HFFc6 (cell line): ENCODE data around the gene ACSS3. TPM values are rescaled to one million over a fixed set of nuclear protein-coding genes. Genes with fewer than 3 reads are reported as not detected.
A peak's percentile ranks its signal among the peaks of the same experiment; 100 is the strongest.

ENCODE experiments used
- DNase-seq: peaks from one replicate; pipeline ENCODE4 v3.0.0-alpha.2; 2018
- H3K27ac Mint-ChIP-seq: 2 replicates; pipeline ENCODE4 v1.8.0; 2020; ENCODE audit warnings: mild to moderate bottlenecking, mixed read lengths
- H3K27me3 Mint-ChIP-seq: 2 replicates; pipeline ENCODE4 v1.8.0; 2021; ENCODE audit warnings: mild to moderate bottlenecking, moderate library complexity, mixed read lengths; ENCODE audit not compliant: insufficient read depth
- H3K36me3 Mint-ChIP-seq: 2 replicates; pipeline ENCODE4 v1.8.0; 2021; ENCODE audit warnings: low read depth, mixed read lengths
- H3K4me1 Mint-ChIP-seq: 2 replicates; pipeline ENCODE4 v1.8.0; 2020; ENCODE audit warnings: low read depth, mixed read lengths
- H3K4me3 Mint-ChIP-seq: 2 replicates; pipeline ENCODE4 v1.8.0; 2020; ENCODE audit warnings: mild to moderate bottlenecking, moderate library complexity, mixed read lengths
- H3K9me3 Mint-ChIP-seq: 2 replicates; pipeline ENCODE4 v1.8.0; 2020; ENCODE audit warnings: mild to moderate bottlenecking, mixed read lengths
- total RNA-seq, 6 experiments: library from RNA; stranded (reverse); fragmentation: NEBNext Ultra II Directional; extraction: Animal tissue kit (Norgen Biotek cat#: 25700); gene quantifications; 2 replicates in 1 of 6; 3 replicates in 5 of 6; pipeline ENCODE4 v1.2.3, GENCODE V29; 2021
- TF ChIP-seq, protein P1 (sequence below): fragments of 200-600 bp; sonication (generic); IDR thresholded peaks from 2 replicates; pipeline ENCODE4 v1.5.0; 2021; ENCODE audit warnings: antibody characterized with exemption, mild to moderate bottlenecking

The ACSS3 gene
- total RNA-seq, 6 experiments from 2014 or later, result 0.66 to 1.1 (median 0.91) TPM

DNA sequence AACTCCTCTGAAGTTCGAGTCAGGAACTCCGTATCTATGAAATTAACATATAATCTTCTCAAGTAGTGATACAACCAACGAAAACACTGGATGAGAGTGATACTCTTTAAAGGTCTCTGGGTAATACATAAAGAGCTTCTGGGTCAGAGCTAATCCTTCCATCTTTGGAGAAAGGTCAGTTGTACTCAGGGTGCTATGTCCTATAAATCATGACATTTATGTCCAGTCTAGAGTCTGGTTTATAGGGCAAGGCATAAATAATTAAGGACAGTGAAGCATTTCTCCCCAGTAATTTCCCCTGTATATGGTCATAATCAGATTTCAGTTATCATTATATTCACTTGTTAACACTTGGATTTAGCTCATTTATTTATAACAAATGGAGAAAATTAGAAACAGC lies 90.6 kb downstream of the ACSS3 start:
- TF ChIP-seq, protein P1, sequence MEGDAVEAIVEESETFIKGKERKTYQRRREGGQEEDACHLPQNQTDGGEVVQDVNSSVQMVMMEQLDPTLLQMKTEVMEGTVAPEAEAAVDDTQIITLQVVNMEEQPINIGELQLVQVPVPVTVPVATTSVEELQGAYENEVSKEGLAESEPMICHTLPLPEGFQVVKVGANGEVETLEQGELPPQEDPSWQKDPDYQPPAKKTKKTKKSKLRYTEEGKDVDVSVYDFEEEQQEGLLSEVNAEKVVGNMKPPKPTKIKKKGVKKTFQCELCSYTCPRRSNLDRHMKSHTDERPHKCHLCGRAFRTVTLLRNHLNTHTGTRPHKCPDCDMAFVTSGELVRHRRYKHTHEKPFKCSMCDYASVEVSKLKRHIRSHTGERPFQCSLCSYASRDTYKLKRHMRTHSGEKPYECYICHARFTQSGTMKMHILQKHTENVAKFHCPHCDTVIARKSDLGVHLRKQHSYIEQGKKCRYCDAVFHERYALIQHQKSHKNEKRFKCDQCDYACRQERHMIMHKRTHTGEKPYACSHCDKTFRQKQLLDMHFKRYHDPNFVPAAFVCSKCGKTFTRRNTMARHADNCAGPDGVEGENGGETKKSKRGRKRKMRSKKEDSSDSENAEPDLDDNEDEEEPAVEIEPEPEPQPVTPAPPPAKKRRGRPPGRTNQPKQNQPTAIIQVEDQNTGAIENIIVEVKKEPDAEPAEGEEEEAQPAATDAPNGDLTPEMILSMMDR, result no peak
- H3K4me3 Mint-ChIP-seq, result no peak overlapping the region
- H3K27ac Mint-ChIP-seq, result no peak overlapping the region
- peaks cover 6% of the 10 kb centered on the region; the same call in 1 of the 2 replicates for H3K4me1 Mint-ChIP-seq
- no peaks in the 10 kb centered on the region for H3K36me3 Mint-ChIP-seq
- no peaks in the 10 kb centered on the region for H3K9me3 Mint-ChIP-seq
- no peaks in the 10 kb centered on the region for H3K27me3 Mint-ChIP-seq
- no peak for DNase-seq

DNA sequence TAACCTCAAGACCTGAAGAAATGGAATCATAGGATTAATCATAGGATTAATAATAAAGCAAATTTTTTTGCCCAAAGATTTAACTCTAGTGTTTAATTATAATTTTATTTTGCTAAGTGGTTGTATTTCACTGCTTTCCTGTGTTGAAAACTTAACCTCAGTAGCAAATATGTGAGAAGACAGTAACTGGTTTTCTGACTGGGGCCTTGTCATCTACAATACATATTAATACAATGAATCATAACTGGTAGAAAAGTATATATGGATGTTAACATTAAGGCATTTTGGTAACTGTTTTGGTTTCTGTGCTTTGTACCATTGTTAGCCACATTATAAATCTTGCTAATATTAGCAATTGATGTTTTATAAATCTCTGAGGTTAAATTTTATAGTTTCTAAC lies 92.2 kb downstream of the ACSS3 start:
- H3K4me3 Mint-ChIP-seq, result no peak overlapping the region
- H3K4me1 Mint-ChIP-seq, result peaks cover 6% of the 10 kb centered on the region; the same call in 1 of the 2 replicates
- H3K36me3 Mint-ChIP-seq, result no peaks in the 10 kb centered on the region
- H3K27ac Mint-ChIP-seq, result no peak overlapping the region
- no peak for DNase-seq
- no peaks in the 10 kb centered on the region for H3K27me3 Mint-ChIP-seq
- TF ChIP-seq, protein P1, result no peak
- H3K9me3 Mint-ChIP-seq, result no peaks in the 10 kb centered on the region

DNA sequence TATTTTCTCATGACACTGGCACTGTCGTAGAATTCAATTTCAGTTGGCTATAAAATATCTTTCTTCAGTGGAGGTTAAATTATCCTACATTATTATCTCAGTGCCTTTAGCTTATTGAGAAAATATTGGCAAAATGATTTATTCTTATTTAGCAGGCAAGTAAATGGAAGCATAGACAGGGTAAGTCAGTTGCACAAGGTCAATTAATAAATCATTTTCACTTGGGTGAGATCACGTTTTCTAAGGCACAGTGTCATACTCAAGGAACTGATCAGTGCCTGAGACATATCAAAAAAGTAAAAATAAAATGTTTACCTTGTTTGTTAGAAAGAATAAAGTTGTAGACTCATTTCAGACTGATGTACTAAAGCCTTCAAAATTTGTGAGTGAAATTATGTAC lies 95.0 kb downstream of the ACSS3 start:
- H3K4me1 Mint-ChIP-seq, result peaks cover 3% of the 10 kb centered on the region; the same call in 1 of the 2 replicates

DNA sequence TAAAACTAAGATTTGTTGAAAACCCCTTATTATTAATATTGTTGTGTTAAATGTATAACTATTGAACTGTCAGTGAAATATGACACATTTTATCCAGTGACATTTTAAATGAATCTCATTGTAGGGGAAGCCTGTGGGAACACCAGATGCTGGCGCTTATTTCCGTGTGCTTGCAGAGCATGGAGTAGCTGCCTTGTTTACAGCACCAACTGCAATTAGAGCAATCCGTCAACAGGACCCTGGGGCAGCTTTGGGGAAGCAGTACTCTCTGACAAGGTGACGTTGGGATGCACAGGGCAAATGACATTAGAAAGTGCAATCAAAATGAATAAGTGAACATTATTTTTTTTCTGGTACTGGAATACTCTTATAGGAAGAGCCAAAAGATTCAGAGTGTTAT lies 96.8 kb downstream of the ACSS3 start:
- Mint-ChIP-seq H3K27me3 (no peaks in the 10 kb centered on the region), H3K27ac (no peak overlapping the region), H3K9me3 (peaks cover 12% of the 10 kb centered on the region), H3K36me3 (0 out of 2 replicates have a peak, but pooled peaks cover 5% of the 10 kb centered on the region), H3K4me1 (no peaks in the 10 kb centered on the region; the same call in 1 of the 2 replicates), H3K4me3 (no peak overlapping the region)
- TF ChIP-seq, protein P1, result no peak
- DNase-seq, result no peak

More for the DNA sequence above, 95.0 kb downstream of the ACSS3 start:
- H3K27me3 Mint-ChIP-seq, result no peaks in the 10 kb centered on the region
- H3K36me3 Mint-ChIP-seq, result 0 out of 2 replicates have a peak, but pooled peaks cover 5% of the 10 kb centered on the region
- peaks cover 12% of the 10 kb centered on the region for H3K9me3 Mint-ChIP-seq
- TF ChIP-seq, protein P1, result no peak
- no peak for DNase-seq
- no peak overlapping the region for H3K27ac Mint-ChIP-seq
- no peak overlapping the region for H3K4me3 Mint-ChIP-seq

DNA sequence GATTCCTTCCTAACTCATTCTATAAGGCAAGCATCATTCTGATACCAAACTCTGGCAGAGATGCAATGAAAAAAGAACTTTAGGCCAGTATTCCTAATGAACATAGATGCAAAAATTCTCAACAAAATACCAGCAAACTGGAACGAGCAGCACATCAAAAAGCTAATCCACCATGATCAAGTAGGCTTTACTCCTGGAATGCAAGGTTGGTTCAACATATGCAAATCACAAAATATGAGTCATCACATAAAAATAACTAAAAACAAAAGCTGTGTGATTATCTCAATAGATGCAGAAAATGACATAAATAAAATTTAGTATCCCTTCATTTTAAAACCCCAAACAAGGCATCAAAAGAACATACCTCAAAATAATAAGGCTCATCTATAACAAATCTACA lies 98.9 kb downstream of the ACSS3 start:
- Mint-ChIP-seq H3K27ac (no peak overlapping the region), H3K27me3 (no peaks in the 10 kb centered on the region), H3K36me3 (0 out of 2 replicates have a peak, but pooled peaks cover 5% of the 10 kb centered on the region), H3K9me3 (peaks cover 12% of the 10 kb centered on the region), H3K4me1 (no peaks in the 10 kb centered on the region), H3K4me3 (no peak overlapping the region)
- TF ChIP-seq, protein P1, result no peak
- peak; percentile 1 for DNase-seq

DNA sequence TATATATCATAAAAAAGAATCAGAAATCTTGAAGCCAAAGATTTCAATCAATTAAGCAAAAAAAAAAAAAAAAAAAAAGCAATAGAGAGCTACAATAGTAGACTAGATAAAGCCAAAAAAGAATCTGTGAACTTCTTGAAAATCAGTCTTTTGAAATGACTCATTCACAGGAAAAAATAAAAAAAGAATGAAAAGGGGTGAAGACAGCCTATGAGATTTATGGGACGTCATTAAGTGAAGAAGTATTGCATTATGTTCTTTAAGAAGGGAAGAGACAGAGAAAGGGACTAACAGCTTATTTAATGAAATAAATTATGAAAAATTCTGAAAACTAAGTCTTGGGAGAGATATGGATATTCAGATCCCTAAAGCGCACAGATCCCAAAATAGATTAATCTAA lies 103.8 kb downstream of the ACSS3 start:
- H3K4me3 Mint-ChIP-seq, result no peak overlapping the region
- H3K9me3 Mint-ChIP-seq, result peaks cover 10% of the 10 kb centered on the region

More for the DNA sequence above, 103.8 kb downstream of the ACSS3 start:
- H3K36me3 Mint-ChIP-seq, result 0 out of 2 replicates have a peak, but pooled peaks cover 3% of the 10 kb centered on the region
- TF ChIP-seq, protein P1, result no peak
- no peak for DNase-seq
- H3K27ac Mint-ChIP-seq, result no peak overlapping the region
- H3K4me1 Mint-ChIP-seq, result no peaks in the 10 kb centered on the region
- H3K27me3 Mint-ChIP-seq, result no peaks in the 10 kb centered on the region
